ENCODE results near the gene SLC35A2. TPM values are rescaled to one million over a fixed set of nuclear protein-coding genes. Genes with fewer than 3 reads are reported as not detected.

SLC35A2 gene
- total and polyA plus RNA-seq, 2 of the 4 experiments (the other 2 are of a cell fraction) = 10.8 to 48.3 TPM

- ChIA-PET CTCF (no interaction called here), POLR2A (ENCODE audit: unreplicated experiment) (no interaction called here)
- Histone ChIP-seq H2AFZ (replicated peaks; ENCODE audit: low read length, poor library complexity) (no peak overlapping the region), H2BK20ac (ENCODE audit: low read depth, low read length) (no peak overlapping the region), H2BK5ac (ENCODE audit: low read depth, low read length, poor library complexity, severe bottlenecking) (no peak overlapping the region), H3K9me1 (ENCODE audit: insufficient read depth, low read length) (peaks cover 2% of the 10 kb centered on the region; the same call in 1 of the 2 replicates), H3K4me3 (ENCODE audit: insufficient read depth, low read depth, low read length) (no peak overlapping the region), H2BK15ac (ENCODE audit: low read depth, low read length) (no peak overlapping the region), H2AK5ac (ENCODE audit: low read depth, low read length) (no peak overlapping the region), H4K8ac (ENCODE audit: low read depth in 2 of 2, low read length in 2 of 2) (no peak overlapping the region), H4K20me1 (ENCODE audit: insufficient read depth, low read length) (peaks cover 2% of the 10 kb centered on the region), H3K79me1 (ENCODE audit: low read depth in 1 of 2, low read length in 2 of 2) (peaks cover 0 to 14% of the 10 kb centered on the region in 2 experiments; a peak in 1 of 4 replicates), H4K5ac (ENCODE audit: low read depth, low read length) (no peak overlapping the region), H3K23ac (ENCODE audit: low read depth, low read length) (no peak overlapping the region), H3K9me3 (ENCODE audit: control insufficient read depth, insufficient read depth, low read length) (no peaks in the 10 kb centered on the region; the same call in 1 of the 2 replicates), H2AK9ac (replicated peaks; ENCODE audit: low read depth, low read length, poor library complexity) (no peak overlapping the region), H2BK120ac (ENCODE audit: low read depth, low read length) (no peak overlapping the region), H3K4me2 (ENCODE audit: low read depth, low read length) (no peak overlapping the region), H3K14ac (replicated peaks; ENCODE audit: low read depth, low read length) (no peak overlapping the region), H3K56ac (ENCODE audit: extremely low read depth, insufficient read depth, low read length) (no peak overlapping the region), H3K36me3 (ENCODE audit: control insufficient read depth, insufficient read depth, low read length) (peaks cover 23% of the 10 kb centered on the region), H3K4me1 (ENCODE audit: control insufficient read depth, insufficient read depth, low read length) (0 out of 2 replicates have a peak, but pooled peaks cover under 1% of the 10 kb centered on the region), H3K4ac (ENCODE audit: low read depth, low read length) (no peak overlapping the region), H3K18ac (ENCODE audit: low read depth, low read length) (no peak overlapping the region), H4K91ac (ENCODE audit: insufficient read depth, low read depth, low read length) (no peak overlapping the region), H3K27me3 (ENCODE audit: control insufficient read depth, insufficient read depth, low read length) (no peaks in the 10 kb centered on the region), H3K27ac (ENCODE audit: insufficient read depth, low read length) (no peak overlapping the region), H3K9ac (ENCODE audit: low read depth, low read length) (no peak overlapping the region)
- BruUV-seq (replicated peaks) = no TSS peak
- ATAC-seq (ENCODE audit: low read depth) (no peak), DNase-seq (no peak)
- dilution Hi-C loops (cut with HindIII; ENCODE audit: low sequenced_read_pairs, unreplicated experiment) (no loop called here), in situ Hi-C loops (cut with MboI; ENCODE audit: low sequenced_read_pairs) (no loop called here), intact Hi-C loops (cut with micrococcal nuclease) (no loop called here)
- 83% methylated on average over 10 of the region's 14 CpGs; no CpG with 5 or more reads in 1 of the 2 experiments for WGBS, 2 experiments (ENCODE audit: extremely low coverage in 2 of 2, insufficient read length in 1 of 2)
- TF ChIP-seq MAFK (IDR thresholded peaks at IDR 0.05; ENCODE audit: low read depth, low read length) (no peak), SMC3 (IDR thresholded peaks at IDR 0.05; ENCODE audit: low read depth, low read length) (no peak), MAZ (IDR thresholded peaks at IDR 0.05; ENCODE audit: borderline replicate concordance, low read depth, low read length) (no peak), MXI1 (IDR thresholded peaks at IDR 0.05; ENCODE audit: borderline replicate concordance, low read depth, low read length) (no peak), RFX5 (IDR thresholded peaks at IDR 0.05; ENCODE audit: low read depth, low read length) (no peak), CHD1 (IDR thresholded peaks at IDR 0.05; ENCODE audit: low read depth, low read length) (no peak), POLR2A (IDR thresholded peaks at IDR 0.05; ENCODE audit: low read depth, low read length) (no peak), FOS (IDR thresholded peaks at IDR 0.05; ENCODE audit: low read depth, low read length) (no peak), CTCF (conservative IDR thresholded peaks at IDR 0.05; ENCODE audit: low read depth, low read length) (no peak), USF2 (IDR thresholded peaks at IDR 0.05; ENCODE audit: low read depth, low read length) (no peak), RAD21 (IDR thresholded peaks at IDR 0.05; ENCODE audit: low read length) (no peak), BHLHE40 (IDR thresholded peaks at IDR 0.05; ENCODE audit: low read depth, low read length) (no peak), RCOR1 (IDR thresholded peaks at IDR 0.05; ENCODE audit: insufficient replicate concordance, low read length) (no peak), CEBPB (IDR thresholded peaks at IDR 0.05; ENCODE audit: low read depth, low read length) (no peak), ELK1 (IDR thresholded peaks at IDR 0.05; ENCODE audit: borderline replicate concordance, low read depth, low read length) (no peak)
Measured at GRCh38 chrX:48904626-48905025, 6.8 kb downstream of the SLC35A2 start.

Data from IMR-90 (cell line).